NCI-H345 (cell line): ENCODE results near the gene TWIST2.
A peak's percentile ranks its signal among the peaks of the same experiment; 100 is the strongest.

Experiments
- DNase-seq: peaks from one replicate; lab custom pipeline; 2025; lab: John Stamatoyannopoulos, UW

The TWIST2 gene

GRCh38 chr2:238856713-238857567 is 9.1 kb downstream of the TWIST2 start:
- DNase-seq, result no peak

- DNase-seq, result no peak
Measured at GRCh38 chr2:238857959-238858358, 10.1 kb downstream of the TWIST2 start.

- no peak for DNase-seq
Measured at GRCh38 chr2:238859636-238860347, 11.9 kb downstream of the TWIST2 start.

- no peak for DNase-seq
Measured at GRCh38 chr2:238861013-238861730, 13.3 kb downstream of the TWIST2 start.

GRCh38 chr2:238861766-238862315 is 14.0 kb downstream of the TWIST2 start:
- no peak for DNase-seq

GRCh38 chr2:238862701-238863100 is 14.8 kb downstream of the TWIST2 start:
- no peak for DNase-seq

GRCh38 chr2:238863231-238863630 is 15.3 kb downstream of the TWIST2 start:
- no peak for DNase-seq

GRCh38 chr2:238863749-238864206 is 15.9 kb downstream of the TWIST2 start:
- DNase-seq, result no peak

- DNase-seq, result peak; percentile 72
Measured at GRCh38 chr2:238864207-238865014, 16.5 kb downstream of the TWIST2 start.

- DNase-seq, result no peak
Measured at GRCh38 chr2:238865015-238865719, 17.3 kb downstream of the TWIST2 start.

GRCh38 chr2:238865744-238866355 is 18.0 kb downstream of the TWIST2 start:
- DNase-seq, result no peak

GRCh38 chr2:238866656-238867277 is 18.9 kb downstream of the TWIST2 start:
- DNase-seq, result peak; percentile 51

- DNase-seq, result no peak
Measured at GRCh38 chr2:238868067-238868524, 20.2 kb downstream of the TWIST2 start.

GRCh38 chr2:238868616-238869292 is 20.9 kb downstream of the TWIST2 start:
- no peak for DNase-seq

GRCh38 chr2:238869293-238870124 is 21.6 kb downstream of the TWIST2 start:
- DNase-seq, result no peak

GRCh38 chr2:238870261-238870660 is 22.4 kb downstream of the TWIST2 start:
- no peak for DNase-seq

GRCh38 chr2:238872026-238872425 is 24.1 kb downstream of the TWIST2 start:
- DNase-seq, result no peak
